HCT116 (cell line): Measurements from ENCODE around the gene CEBPA. TPM values are rescaled to one million over a fixed set of nuclear protein-coding genes. Genes with fewer than 3 reads are reported as not detected.

ENCODE experiments used
- ATAC-seq: fragments of 200-7000 bp; cut with Tn5 transposase; 2 replicates; pipeline ENCODE4 v1.9.1; 2020; ENCODE audit warnings: mild to moderate bottlenecking, moderate library complexity
- BruUV-seq: library from RNA; stranded (reverse); fragments of 400-500 nt; replicated peaks from 2 replicates; lab custom pipeline; 2021; lab: Mats Ljungman, UMichigan
- CTCF ChIA-PET: fragments of 300-600 bp; sonication (Branson Sonifier 250); formaldehyde crosslinking; loops from one replicate; lab custom pipeline; 2021; ENCODE audit warnings: antibody characterized with exemption; lab: Charles Lee
- POLR2A ChIA-PET: fragments of 300-600, 350-600 bp; sonication (Branson Sonifier 250); formaldehyde crosslinking; loops from one replicate; lab custom pipeline; 2021; ENCODE audit warnings: antibody characterized with exemption; lab: Charles Lee
- RAD21 ChIA-PET, 2 experiments: fragments of 300-600 bp; sonication (Branson Sonifier 250); formaldehyde crosslinking; loops; one replicate each; lab custom pipeline; 2023; ENCODE audit warnings: low total read pairs in 2 of 2; ENCODE audit not compliant: uncharacterized antibody in 2 of 2, unreplicated experiment in 2 of 2, low non-redundant PET in 1 of 2; lab: Charles Lee
- DNase-seq: peaks from one replicate; pipeline ENCODE4 v3.0.0-alpha.2; 2010; ENCODE audit warnings: low read depth, low spot score
- H2AFZ ChIP-seq: fragments of 200-600 bp; shearing (Covaris generic), sonication (generic); 2 replicates; pipeline ENCODE4 v1.6.1; 2017; ENCODE audit warnings: low read depth, mixed run types, mixed read lengths, antibody characterized with exemption, low read length; ENCODE audit not compliant: poor library complexity, severe bottlenecking
- H3K27ac ChIP-seq: 2 replicates; pipeline ENCODE4 v1.5.1; 2012; ENCODE audit warnings: low read depth, low read length
- H3K27me3 ChIP-seq: fragments of 200-600 bp; sonication (generic); 2 replicates; pipeline ENCODE4 v1.6.1; 2016; ENCODE audit warnings: mixed run types, low read length, mixed read lengths; ENCODE audit not compliant: insufficient read depth
- H3K36me3 ChIP-seq, 2 experiments: fragments of 200-500 bp in 1 of 2; fragments of 200-600 bp in 1 of 2; sonication (Bioruptor generic) in 1 of 2; sonication (generic) in 1 of 2; 2 replicates each; pipeline versions ENCODE4 v1.5.1 to v1.6.1; 2014 to 2016; ENCODE audit warnings: low read length in 2 of 2, inconsistent platforms in 1 of 2, mixed read lengths in 1 of 2, mixed run types in 1 of 2; ENCODE audit not compliant: insufficient read depth in 2 of 2, control insufficient read depth in 1 of 2
- H3K4me1 ChIP-seq, 2 experiments: fragments of 200-600 bp in 1 of 2; sonication (generic) in 1 of 2; 2 replicates each; pipeline versions ENCODE4 v1.5.1 to v1.6.1; 2012 to 2017; ENCODE audit warnings: low read length in 2 of 2, inconsistent platforms in 1 of 2, mild to moderate bottlenecking in 1 of 2, mixed read lengths in 1 of 2, mixed run types in 1 of 2, moderate library complexity in 1 of 2; ENCODE audit not compliant: insufficient read depth in 2 of 2, control insufficient read depth in 1 of 2
- H3K4me2 ChIP-seq: fragments of 200-600 bp; sonication (generic); 2 replicates; pipeline ENCODE4 v1.6.1; 2017; ENCODE audit warnings: mixed run types, low read length, mixed read lengths
- H3K4me3 ChIP-seq, 2 experiments: fragments of 200-600 bp in 1 of 2; sonication (generic) in 1 of 2; replicated peaks in 1 of 2; 2 replicates each; pipeline ENCODE4 v1.5.1; 2011 to 2016; ENCODE audit warnings: low read length in 2 of 2, control low read depth in 1 of 2, low read depth in 1 of 2, mild to moderate bottlenecking in 1 of 2, mixed read lengths in 1 of 2, mixed run types in 1 of 2
- H3K79me2 ChIP-seq: fragments of 200-600 bp; sonication (generic); 2 replicates; pipeline ENCODE4 v1.6.1; 2017; ENCODE audit warnings: mild to moderate bottlenecking, mixed run types, low read length, moderate library complexity, mixed read lengths; ENCODE audit not compliant: insufficient read depth
- H3K9ac ChIP-seq: fragments of 200-600 bp; sonication (generic); 2 replicates; pipeline ENCODE4 v1.6.1; 2016; ENCODE audit warnings: low read length, mixed read lengths
- H3K9me2 ChIP-seq: fragments of 200-600 bp; sonication (generic), shearing (Covaris generic); 2 replicates; pipeline ENCODE4 v1.6.1; 2017; ENCODE audit warnings: mixed run types, mild to moderate bottlenecking, moderate library complexity; ENCODE audit not compliant: insufficient read depth
- H3K9me3 ChIP-seq, 2 experiments: fragments of 200-500 bp in 1 of 2; fragments of 200-600 bp in 1 of 2; sonication (Bioruptor generic) in 1 of 2; sonication (generic) in 1 of 2; 2 replicates each; pipeline ENCODE4 v1.6.1; 2014 to 2017; ENCODE audit warnings: low read length in 2 of 2, mixed read lengths in 2 of 2, inconsistent platforms in 1 of 2, low read depth in 1 of 2, mild to moderate bottlenecking in 1 of 2, mixed run types in 1 of 2, moderate library complexity in 1 of 2; ENCODE audit not compliant: control insufficient read depth in 1 of 2, insufficient read depth in 1 of 2
- H4K20me1 ChIP-seq: fragments of 200-600 bp; sonication (generic), shearing (Covaris generic); 2 replicates; pipeline ENCODE4 v1.6.1; 2017; ENCODE audit warnings: mixed run types, mild to moderate bottlenecking, moderate library complexity; ENCODE audit not compliant: insufficient read depth
- CEBPB ChIP-seq: IDR thresholded peaks from 2 replicates; pipeline ENCODE4 v1.6.1; 2012; ENCODE audit warnings: low read depth
- EZH2 ChIP-seq: fragments of 200-600 bp; sonication (generic); IDR thresholded peaks from 2 replicates; pipeline ENCODE4 v1.6.1; 2017; ENCODE audit warnings: antibody characterized with exemption, mixed run types
- FOSL1 ChIP-seq: IDR thresholded peaks from 2 replicates; pipeline ENCODE4 v1.6.1; 2012; ENCODE audit warnings: low read depth
- POLR2AphosphoS5 ChIP-seq: IDR thresholded peaks from 2 replicates; pipeline ENCODE4 v1.6.1; 2011; ENCODE audit warnings: mild to moderate bottlenecking, low read depth, low read length, moderate library complexity
- TCF7L2 ChIP-seq: IDR thresholded peaks from 2 replicates; pipeline ENCODE4 v1.7.0; 2011; ENCODE audit warnings: borderline replicate concordance, inconsistent platforms; ENCODE audit not compliant: insufficient read depth, insufficient read length; ENCODE audit errors: extremely low read depth
- intact Hi-C: fragments of 100-400 bp; cut with micrococcal nuclease; formaldehyde crosslinking; loops from 2 replicates; pipeline ENCODE4 v1.10.0; 2022
- total RNA-seq: library from RNA; stranded (reverse); gene quantifications from one replicate; pipeline ENCODE4 v1.2.1, GENCODE V29; 2021; ENCODE audit not compliant: unreplicated experiment
- TF ChIP-seq, protein P1 (sequence below): IDR thresholded peaks from 2 replicates; pipeline ENCODE4 v1.6.1; 2012
- TF ChIP-seq, protein P2 (sequence below), 3 experiments: fragments of 200-600 bp in 1 of 3; sonication (generic) in 1 of 3; IDR thresholded peaks in 2 of 3; conservative IDR thresholded peaks in 1 of 3; 2 replicates each; pipeline ENCODE4 v1.5.1; 2012 to 2017; ENCODE audit warnings: low read depth in 2 of 3, low read length in 2 of 3, antibody characterized with exemption in 1 of 3, borderline replicate concordance in 1 of 3, control low read depth in 1 of 3, mild to moderate bottlenecking in 1 of 3, mixed read lengths in 1 of 3, mixed run types in 1 of 3, moderate library complexity in 1 of 3; ENCODE audit not compliant: insufficient read depth in 1 of 3

Gene CEBPA
- total RNA-seq, 1 experiment from 2014 or later = 7.0 TPM

GRCh38 chr19:33343859-33344572, 41.7 kb upstream of the CEBPA start:
- TF ChIP-seq POLR2AphosphoS5 (no peak), CEBPB (no peak), EZH2 (no peak), TCF7L2 (no peak), FOSL1 (no peak)
- TF ChIP-seq, protein P1, sequence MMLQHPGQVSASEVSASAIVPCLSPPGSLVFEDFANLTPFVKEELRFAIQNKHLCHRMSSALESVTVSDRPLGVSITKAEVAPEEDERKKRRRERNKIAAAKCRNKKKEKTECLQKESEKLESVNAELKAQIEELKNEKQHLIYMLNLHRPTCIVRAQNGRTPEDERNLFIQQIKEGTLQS = no peak
- TF ChIP-seq, protein P2, sequence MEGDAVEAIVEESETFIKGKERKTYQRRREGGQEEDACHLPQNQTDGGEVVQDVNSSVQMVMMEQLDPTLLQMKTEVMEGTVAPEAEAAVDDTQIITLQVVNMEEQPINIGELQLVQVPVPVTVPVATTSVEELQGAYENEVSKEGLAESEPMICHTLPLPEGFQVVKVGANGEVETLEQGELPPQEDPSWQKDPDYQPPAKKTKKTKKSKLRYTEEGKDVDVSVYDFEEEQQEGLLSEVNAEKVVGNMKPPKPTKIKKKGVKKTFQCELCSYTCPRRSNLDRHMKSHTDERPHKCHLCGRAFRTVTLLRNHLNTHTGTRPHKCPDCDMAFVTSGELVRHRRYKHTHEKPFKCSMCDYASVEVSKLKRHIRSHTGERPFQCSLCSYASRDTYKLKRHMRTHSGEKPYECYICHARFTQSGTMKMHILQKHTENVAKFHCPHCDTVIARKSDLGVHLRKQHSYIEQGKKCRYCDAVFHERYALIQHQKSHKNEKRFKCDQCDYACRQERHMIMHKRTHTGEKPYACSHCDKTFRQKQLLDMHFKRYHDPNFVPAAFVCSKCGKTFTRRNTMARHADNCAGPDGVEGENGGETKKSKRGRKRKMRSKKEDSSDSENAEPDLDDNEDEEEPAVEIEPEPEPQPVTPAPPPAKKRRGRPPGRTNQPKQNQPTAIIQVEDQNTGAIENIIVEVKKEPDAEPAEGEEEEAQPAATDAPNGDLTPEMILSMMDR (IDR thresholded peaks at IDR 0.05 in 2 of 3, conservative IDR thresholded peaks at IDR 0.05 in 1 of 3; ENCODE audit: borderline replicate concordance in 1 of 3, insufficient read depth in 1 of 3, low read depth in 2 of 3, low read length in 2 of 3) = no peak

More at GRCh38 chr19:33343859-33344572, 41.7 kb upstream of the CEBPA start:
- no peaks in the 10 kb centered on the region for H3K9me3 ChIP-seq
- no peak for DNase-seq
- H3K4me2 ChIP-seq = no peak overlapping the region
- RAD21 ChIA-PET = no interaction called here
- POLR2A ChIA-PET = no interaction called here
- H3K27ac ChIP-seq = no peak overlapping the region
- ATAC-seq = no peak
- H3K27me3 ChIP-seq = peaks cover 16% of the 10 kb centered on the region; the same call in 1 of the 2 replicates
- H3K4me3 ChIP-seq = no peak overlapping the region
- intact Hi-C loops = no loop called here
- H3K79me2 ChIP-seq = no peaks in the 10 kb centered on the region
- H3K4me1 ChIP-seq = peaks cover 0 to 10% of the 10 kb centered on the region in 2 experiments; a peak in 3 of 4 replicates
- H2AFZ ChIP-seq = no peak overlapping the region
- no peak overlapping the region for H3K9ac ChIP-seq
- no peaks in the 10 kb centered on the region for H4K20me1 ChIP-seq
- no TSS peak for BruUV-seq
- CTCF ChIA-PET = no interaction called here
- no peaks in the 10 kb centered on the region for H3K9me2 ChIP-seq
- no peaks in the 10 kb centered on the region for H3K36me3 ChIP-seq
